DMS53 (cell line): Measurements from ENCODE around the gene PRKCQ.
"Not testable (repeated sequence)": the region's sequence is repeated elsewhere in the genome, so short reads cannot be mapped to it uniquely, and the experiment has no call there.

Experiments used
- DNase-seq: peaks from one replicate; lab custom pipeline; 2025; lab: John Stamatoyannopoulos, UW

Gene PRKCQ

DNA sequence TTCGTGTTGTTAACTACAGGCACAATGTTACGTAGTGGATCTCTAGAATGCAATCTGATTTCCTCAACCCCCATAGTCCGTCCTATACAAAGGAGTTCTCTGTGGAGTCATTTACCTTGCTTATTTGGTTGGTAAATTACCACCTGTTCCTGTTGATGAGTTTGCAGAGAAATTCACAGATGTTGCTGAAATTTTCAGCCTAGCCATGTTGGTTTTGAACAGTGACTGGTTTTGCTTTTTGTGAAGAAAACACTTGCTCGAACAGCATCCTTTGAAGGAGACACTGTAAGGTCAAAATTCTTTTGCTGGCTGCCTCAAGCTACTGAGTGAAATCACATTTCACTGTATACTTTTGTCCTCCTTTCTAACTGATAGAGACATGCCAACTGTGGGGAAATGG is 15.4 kb upstream of the PRKCQ start:
- no peak for DNase-seq

- no peak for DNase-seq
Observed at GRCh38 chr10:6593241-6593671, 13.2 kb upstream of the PRKCQ start.

- DNase-seq, result no peak
Observed at GRCh38 chr10:6592080-6592479, 12.0 kb upstream of the PRKCQ start.

- no peak for DNase-seq
Observed at GRCh38 chr10:6591668-6592067, 11.6 kb upstream of the PRKCQ start.

- DNase-seq, result no peak
Observed at GRCh38 chr10:6590100-6590499, 10.0 kb upstream of the PRKCQ start.

- DNase-seq, result no peak
Observed at GRCh38 chr10:6589287-6590094, 9.4 kb upstream of the PRKCQ start.

DNA sequence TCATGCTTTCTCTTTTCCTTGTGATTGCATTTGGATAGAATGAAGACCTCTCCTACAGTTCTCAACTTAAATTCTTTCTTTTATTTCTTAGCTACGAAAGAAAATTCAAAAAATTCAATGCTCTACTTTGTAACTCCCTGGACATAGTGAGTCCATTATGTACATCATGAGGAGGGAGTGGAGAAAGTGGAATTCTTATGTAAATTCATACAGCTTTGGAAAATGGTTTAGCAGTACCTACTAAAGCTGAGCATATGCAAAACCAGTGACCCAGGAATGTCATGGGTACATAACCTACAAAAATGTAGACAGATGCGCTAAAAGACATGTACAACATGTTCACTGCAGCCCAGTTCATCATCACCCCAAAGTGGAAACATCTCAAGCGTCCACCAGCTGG is 8.8 kb upstream of the PRKCQ start:
- no peak for DNase-seq

GRCh38 chr10:6588082-6588481 is 8.0 kb upstream of the PRKCQ start:
- DNase-seq, result no peak

DNA sequence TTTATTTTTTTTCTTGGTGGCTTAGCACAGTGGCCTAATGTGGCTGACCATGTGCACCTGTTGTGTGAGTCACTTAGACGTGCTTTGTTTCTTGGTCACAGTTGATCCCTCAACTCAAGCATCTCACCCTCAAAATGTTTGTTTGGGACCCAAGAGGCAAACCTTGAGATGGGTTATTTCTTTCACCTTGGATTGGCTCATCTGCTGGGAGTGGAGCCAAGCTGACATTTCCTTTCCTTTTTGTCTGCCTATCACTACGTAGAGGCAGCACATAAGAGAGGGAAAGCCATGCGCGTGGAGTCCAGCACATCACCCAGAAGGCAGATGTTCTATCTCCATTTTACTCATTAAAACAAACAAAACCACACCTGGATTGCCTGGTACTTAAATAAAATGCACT is 6.4 kb upstream of the PRKCQ start:
- DNase-seq, result no peak

- no peak for DNase-seq
Observed at GRCh38 chr10:6583447-6583846, 3.4 kb upstream of the PRKCQ start.

GRCh38 chr10:6582913-6583312 is 2.8 kb upstream of the PRKCQ start:
- not testable (repeated sequence) for DNase-seq

DNA sequence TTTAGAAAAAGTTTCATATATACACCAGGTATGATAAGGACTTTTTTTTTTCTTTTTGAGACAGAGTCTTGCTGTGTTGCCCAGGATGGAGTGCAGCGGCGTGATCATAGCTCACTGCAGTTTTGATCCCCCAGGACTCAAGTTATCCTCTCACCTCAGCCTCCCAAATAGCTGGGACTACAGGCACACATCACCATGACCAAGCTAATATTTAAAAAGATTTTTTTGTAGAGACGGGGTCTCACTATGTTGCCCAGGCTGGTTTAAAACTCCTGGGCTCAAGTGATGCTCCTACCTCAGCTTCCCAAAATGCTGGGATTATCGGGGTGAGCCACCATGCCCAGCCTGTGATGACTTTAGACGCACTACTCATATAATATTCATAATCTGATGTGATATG is 2.2 kb upstream of the PRKCQ start:
- no peak for DNase-seq

- no peak for DNase-seq
Observed at GRCh38 chr10:6581778-6582228, 1.7 kb upstream of the PRKCQ start.

DNA sequence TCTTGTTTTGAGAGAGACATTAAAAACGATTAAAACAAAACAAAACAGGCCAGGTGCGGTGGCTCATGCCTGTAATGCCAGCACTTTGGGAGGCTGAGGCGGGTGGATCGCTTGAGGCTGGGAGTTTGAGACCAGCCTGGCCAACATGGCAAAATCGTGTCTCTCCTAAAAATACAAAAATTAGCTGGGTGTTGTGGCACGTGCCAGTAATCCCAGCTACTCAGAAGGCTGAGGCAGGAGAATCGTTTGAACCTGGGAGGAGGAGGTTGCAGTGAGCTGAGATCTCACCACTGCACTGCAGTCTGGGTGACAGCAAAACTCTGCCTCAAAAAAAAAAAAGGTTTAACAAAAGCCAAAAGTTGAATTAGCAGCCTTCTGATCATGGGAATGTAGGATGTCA is 1.1 kb upstream of the PRKCQ start:
- not testable (repeated sequence) for DNase-seq

DNA sequence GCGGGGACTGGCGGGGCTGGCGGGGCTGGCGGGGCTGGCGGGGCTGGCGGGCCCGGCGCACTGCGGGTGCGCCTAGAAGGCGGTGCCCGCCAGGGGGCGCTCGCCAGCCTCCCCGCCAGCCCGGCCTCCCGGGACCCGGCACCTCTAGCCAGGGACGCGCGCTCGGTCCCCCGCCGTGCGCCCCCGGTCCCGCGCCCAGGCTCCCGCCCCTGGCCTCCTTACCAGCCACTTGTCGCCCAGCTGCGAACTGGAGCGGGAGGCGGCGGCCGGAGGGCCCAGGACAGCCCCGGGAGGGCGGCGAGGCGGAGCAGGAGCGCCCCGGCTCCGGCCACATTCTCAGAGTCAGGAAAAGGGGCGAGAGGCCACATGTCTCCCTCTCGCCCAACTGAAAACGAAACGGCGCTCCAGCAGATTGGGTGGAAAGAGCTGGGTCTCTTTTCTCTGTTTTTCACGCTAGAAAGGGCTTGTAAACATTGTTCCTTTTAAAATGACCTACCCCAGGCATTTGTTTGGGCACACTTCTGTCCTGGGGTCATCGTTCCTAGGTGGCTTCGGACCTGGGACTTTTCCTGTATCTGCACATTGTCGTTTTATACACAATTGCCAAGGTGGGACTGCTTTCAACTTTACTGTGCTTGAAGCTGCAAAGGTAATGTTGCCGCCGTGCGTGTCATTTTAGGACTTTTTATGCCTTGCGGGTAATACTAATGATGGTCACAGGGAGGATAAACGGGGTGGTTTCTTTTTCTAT is 378 bp upstream of the PRKCQ start:
- DNase-seq, result peak; percentile 84

DNA sequence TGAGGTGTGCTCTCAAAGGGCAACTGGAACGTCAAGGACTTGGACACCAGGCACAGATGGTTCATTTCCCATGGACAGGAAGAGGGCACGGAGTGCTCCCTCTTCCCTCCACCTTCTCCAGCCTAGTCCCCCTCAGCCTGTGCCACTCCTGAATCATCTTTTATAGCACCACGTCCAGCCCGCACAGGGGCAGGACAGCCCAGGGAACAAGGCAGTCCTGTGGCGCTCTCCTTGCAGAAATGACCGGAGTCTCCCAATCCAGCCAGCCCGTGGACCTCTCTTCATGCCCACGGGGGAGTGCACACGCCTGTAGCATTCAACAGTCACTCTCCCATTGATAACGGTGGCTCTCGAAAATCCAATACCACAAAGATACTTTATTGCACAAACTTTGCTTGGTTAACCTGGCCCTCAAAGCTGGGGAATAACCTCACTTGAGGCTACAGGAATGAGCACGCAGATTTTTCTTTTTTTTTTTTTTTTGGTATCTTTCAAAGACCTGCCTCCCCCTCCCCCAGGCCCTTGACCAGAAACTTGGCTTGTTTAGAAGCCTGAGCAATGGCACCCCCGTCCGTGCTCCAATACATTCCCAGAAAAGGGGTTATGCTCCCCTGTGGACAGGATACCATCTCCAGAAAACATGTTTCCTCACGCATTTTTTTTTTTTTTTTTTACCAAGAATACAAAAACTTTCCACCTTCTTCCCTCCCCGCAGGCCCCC is 733 bp downstream of the PRKCQ start:
- peak; percentile 24 for DNase-seq

GRCh38 chr10:6578795-6579182 is 1.3 kb downstream of the PRKCQ start:
- no peak for DNase-seq

DNA sequence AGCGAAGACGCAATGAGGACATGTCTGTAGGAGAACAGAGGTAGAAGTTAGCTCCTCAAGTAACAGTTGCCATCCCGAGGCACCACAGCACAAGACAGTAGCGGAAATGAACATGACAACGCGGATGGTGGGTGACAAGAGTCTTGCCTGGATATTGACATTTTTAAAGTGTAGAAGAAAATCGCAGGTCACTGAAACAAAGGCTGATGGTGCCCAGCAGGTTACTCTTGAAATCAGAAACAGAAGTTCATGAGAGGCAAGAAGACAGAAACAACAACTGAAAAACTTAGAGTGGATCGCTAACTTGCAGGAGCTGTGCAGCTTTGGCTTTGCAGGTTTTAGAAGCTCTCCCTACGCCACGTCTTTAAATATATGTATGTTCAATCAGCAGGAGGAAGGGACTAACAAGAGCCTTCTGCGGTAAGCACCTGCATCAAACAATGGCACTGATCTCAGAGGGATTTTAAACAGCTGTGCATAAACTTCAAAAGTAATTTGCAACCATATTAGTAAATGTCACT is 1.8 kb downstream of the PRKCQ start:
- no peak for DNase-seq

- no peak for DNase-seq
Observed at GRCh38 chr10:6576326-6576725, 3.8 kb downstream of the PRKCQ start.

GRCh38 chr10:6574664-6575176 is 5.4 kb downstream of the PRKCQ start:
- DNase-seq, result no peak

DNA sequence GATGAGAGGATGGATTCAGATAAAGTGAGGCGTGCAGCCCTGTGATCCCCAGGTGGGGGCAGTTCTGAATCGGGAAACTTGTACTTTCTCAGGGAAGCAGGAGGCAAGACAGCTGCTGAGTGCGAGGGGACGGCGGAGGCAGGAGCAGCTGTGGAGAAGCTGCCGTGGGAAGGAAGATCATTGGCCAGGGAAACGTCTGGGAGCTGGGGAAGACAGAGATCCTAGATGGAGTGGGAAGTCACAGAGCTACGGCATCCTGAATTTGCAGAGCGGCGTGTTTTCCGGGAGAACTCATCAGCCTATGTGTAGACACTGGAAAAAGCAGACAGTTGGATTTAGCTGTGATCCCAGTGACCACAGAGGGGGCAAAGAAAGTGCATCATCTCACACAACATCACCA is 9.2 kb downstream of the PRKCQ start:
- DNase-seq, result no peak

GRCh38 chr10:6569259-6569658 is 10.8 kb downstream of the PRKCQ start:
- DNase-seq, result no peak
